OCI-LY3 (cell line): ENCODE results near the gene FGGY.

ENCODE experiments used
- H2AFZ ChIP-seq: fragments of 200-600, 300-600 bp; shearing (Covaris generic); 2 replicates; pipeline ENCODE4 v1.6.0; 2014; ENCODE audit warnings: antibody characterized with exemption, low read depth, low read length
- H3K27ac ChIP-seq: fragments of 200-600, 300-600 bp; sonication (generic); 2 replicates; pipeline ENCODE4 v1.5.1; 2014; ENCODE audit warnings: mild to moderate bottlenecking, low read length, moderate library complexity, mixed read lengths
- H3K27me3 ChIP-seq: fragments of 200-600, 300-600 bp; sonication (generic); 2 replicates; pipeline ENCODE4 v1.6.1; 2014; ENCODE audit warnings: low read depth, low read length, mixed read lengths
- H3K36me3 ChIP-seq: fragments of 200-600, 300-600 bp; sonication (generic); replicated peaks from 2 replicates; pipeline ENCODE3; 2014; ENCODE audit warnings: low read depth, low read length, mixed read lengths
- H3K4me1 ChIP-seq: fragments of 300-600, 200-600 bp; sonication (generic); 2 replicates; pipeline ENCODE4 v1.6.1; 2014; ENCODE audit warnings: low read length, mixed read lengths
- H3K4me2 ChIP-seq: fragments of 200-600, 300-600 bp; sonication (generic); 2 replicates; pipeline ENCODE4 v1.6.1; 2014; ENCODE audit warnings: low read length, mixed read lengths
- H3K4me3 ChIP-seq: fragments of 300-600, 200-600 bp; sonication (generic); 2 replicates; pipeline ENCODE4 v1.5.1; 2014; ENCODE audit warnings: antibody characterized with exemption, mild to moderate bottlenecking, low read length, moderate library complexity
- H3K79me2 ChIP-seq: fragments of 300-600, 200-600 bp; shearing (Covaris generic); 2 replicates; pipeline ENCODE4 v1.6.1; 2014; ENCODE audit warnings: mild to moderate bottlenecking, low read length, mixed read lengths
- H3K9ac ChIP-seq: fragments of 300-600, 200-600 bp; shearing (Covaris generic); 2 replicates; pipeline ENCODE4 v1.6.0; 2014; ENCODE audit warnings: mild to moderate bottlenecking, low read length, moderate library complexity
- H3K9me3 ChIP-seq: fragments of 200-600, 300-600 bp; shearing (Covaris generic); 2 replicates; pipeline ENCODE4 v1.6.1; 2014; ENCODE audit warnings: low read length, mixed read lengths; ENCODE audit not compliant: insufficient read depth
- H4K20me1 ChIP-seq: fragments of 200-600, 300-600 bp; sonication (generic); 2 replicates; pipeline ENCODE4 v1.6.1; 2016; ENCODE audit warnings: low read length, mixed read lengths; ENCODE audit not compliant: insufficient read depth
- CTCF ChIP-seq: fragments of 200-600, 300-600 bp; sonication (generic); IDR thresholded peaks from 2 replicates; pipeline ENCODE4 v1.5.1; 2014; ENCODE audit warnings: antibody characterized with exemption, low read length, low read depth
- EZH2phosphoT487 ChIP-seq: fragments of 200-600 bp; shearing (Covaris generic); IDR thresholded peaks from 2 replicates; pipeline ENCODE4 v1.6.1; 2018; ENCODE audit warnings: antibody characterized with exemption, mixed run types, low read depth

FGGY gene

GRCh38 chr1:59539961-59540681, 243.2 kb downstream of the FGGY start:
- no peaks in the 10 kb centered on the region for H3K36me3 ChIP-seq
- TF ChIP-seq EZH2phosphoT487 (no peak), CTCF (no peak)
- H3K9ac ChIP-seq: no peak overlapping the region

GRCh38 chr1:59541161-59541560, 244.3 kb downstream of the FGGY start:
- no peak for TF ChIP-seq EZH2phosphoT487
- no peak for TF ChIP-seq CTCF
- Histone ChIP-seq H3K4me3 (no peak overlapping the region), H4K20me1 (no peaks in the 10 kb centered on the region), H2AFZ (no peak overlapping the region), H3K27me3 (no peaks in the 10 kb centered on the region), H3K4me2 (no peak overlapping the region), H3K27ac (no peak overlapping the region), H3K79me2 (no peaks in the 10 kb centered on the region), H3K36me3 (no peaks in the 10 kb centered on the region), H3K9me3 (no peaks in the 10 kb centered on the region), H3K4me1 (no peaks in the 10 kb centered on the region), H3K9ac (no peak overlapping the region)

More at GRCh38 chr1:59539961-59540681, 243.2 kb downstream of the FGGY start:
- Histone ChIP-seq H3K27me3 (no peaks in the 10 kb centered on the region), H3K9me3 (no peaks in the 10 kb centered on the region), H3K27ac (no peak overlapping the region), H3K4me2 (no peak overlapping the region), H4K20me1 (no peaks in the 10 kb centered on the region), H3K79me2 (no peaks in the 10 kb centered on the region), H2AFZ (no peak overlapping the region), H3K4me1 (no peaks in the 10 kb centered on the region), H3K4me3 (no peak overlapping the region)

GRCh38 chr1:59541891-59542290, 245.0 kb downstream of the FGGY start:
- Histone ChIP-seq H3K27ac (no peak overlapping the region), H3K9me3 (no peaks in the 10 kb centered on the region), H3K4me1 (no peaks in the 10 kb centered on the region)

GRCh38 chr1:59543211-59543668, 246.3 kb downstream of the FGGY start:
- Histone ChIP-seq H3K9me3 (no peaks in the 10 kb centered on the region), H3K4me2 (no peak overlapping the region), H2AFZ (no peak overlapping the region), H3K79me2 (no peaks in the 10 kb centered on the region), H3K9ac (no peak overlapping the region), H3K4me1 (no peaks in the 10 kb centered on the region), H3K27ac (no peak overlapping the region), H3K27me3 (no peaks in the 10 kb centered on the region), H3K4me3 (no peak overlapping the region), H4K20me1 (no peaks in the 10 kb centered on the region), H3K36me3 (no peaks in the 10 kb centered on the region)
- TF ChIP-seq EZH2phosphoT487 (no peak), CTCF (no peak)

More at GRCh38 chr1:59541891-59542290, 245.0 kb downstream of the FGGY start:
- no peak for TF ChIP-seq CTCF
- no peak for TF ChIP-seq EZH2phosphoT487
- no peak overlapping the region for H2AFZ ChIP-seq
- H3K36me3 ChIP-seq: no peaks in the 10 kb centered on the region
- no peak overlapping the region for H3K9ac ChIP-seq
- no peak overlapping the region for H3K4me2 ChIP-seq
- H3K79me2 ChIP-seq: no peaks in the 10 kb centered on the region
- H4K20me1 ChIP-seq: no peaks in the 10 kb centered on the region
- H3K4me3 ChIP-seq: no peak overlapping the region
- no peaks in the 10 kb centered on the region for H3K27me3 ChIP-seq
